ENCODE results near the gene CBX8. TPM values are rescaled to one million over a fixed set of nuclear protein-coding genes. Genes with fewer than 3 reads are reported as not detected.

The CBX8 gene
- polyA plus RNA-seq, 2 of the 4 experiments (the other 2 are of a cell fraction), result 1.5 to 13.1 TPM

DNA sequence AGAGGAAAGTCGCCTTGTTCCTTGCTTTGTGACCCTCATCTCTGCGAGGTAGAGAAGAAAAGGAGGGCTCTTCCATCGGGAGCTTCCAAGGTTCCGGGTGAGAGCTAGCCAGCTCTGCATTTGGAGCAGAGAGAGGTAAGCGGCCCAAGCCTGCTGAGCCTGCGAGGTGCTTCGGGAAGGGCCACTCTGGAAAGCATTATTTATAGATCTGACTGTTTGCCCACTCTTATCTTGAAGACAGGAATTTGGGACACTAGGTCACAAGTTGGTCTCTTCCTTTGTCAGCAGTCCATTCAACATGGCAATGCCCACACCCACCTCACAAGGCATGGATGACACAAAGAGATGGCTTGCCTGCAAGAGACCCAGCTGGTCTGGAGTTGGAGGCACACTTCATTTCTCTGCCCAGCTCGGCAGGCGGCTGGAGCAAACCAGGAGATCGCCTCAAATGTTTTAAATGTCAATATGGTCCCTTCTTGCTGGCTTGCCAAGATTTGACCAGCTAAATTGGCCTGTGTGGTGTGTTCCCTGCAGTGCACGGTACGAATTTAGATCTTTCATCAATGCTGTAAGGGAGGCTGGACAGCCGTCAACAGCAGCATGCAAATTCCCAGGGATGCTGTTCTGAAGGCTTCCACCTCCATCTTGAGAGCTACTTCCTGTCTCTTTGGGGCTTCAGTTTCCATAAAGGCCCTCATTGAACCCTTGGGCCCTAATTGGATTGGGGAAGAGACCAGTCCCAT is 22.8 kb upstream of the CBX8 start:
- Histone ChIP-seq H3K4me3 (no peak overlapping the region), H3K4me1 (no peaks in the 10 kb centered on the region), H3K9me3 (no peaks in the 10 kb centered on the region), H3K4me2 (no peak overlapping the region), H3K27ac (no peak overlapping the region)
- DNase-seq (ENCODE audit: low read depth in 1 of 2, low spot score in 1 of 2) (no peak), FAIRE-seq (no peak), ATAC-seq (no peak)
- POLR2A ChIA-PET, result interaction anchor here (1.1 to 1.9 kb wide), 2 partner anchors 19 to 23 kb away, joined by 4 to 9 read pairs; partner anchors contain the start of genes CBX4 and CBX8
- 89% methylated on average over 13 of the region's 13 CpGs for WGBS (ENCODE audit: missing lambda C conversion rate)
- no peak for TF ChIP-seq EHF (CRISPR knock-in tag; IDR thresholded peaks at IDR 0.05)
- TF ChIP-seq NFE2L2 (conservative IDR thresholded peaks at IDR 0.05; ENCODE audit: low read length), result no peak
- no peak for TF ChIP-seq POLR2A (IDR thresholded peaks at IDR 0.05; ENCODE audit: low read length)
- no peak for TF ChIP-seq HEYL (CRISPR knock-in tag; IDR thresholded peaks at IDR 0.05)
- TF ChIP-seq, protein P1, sequence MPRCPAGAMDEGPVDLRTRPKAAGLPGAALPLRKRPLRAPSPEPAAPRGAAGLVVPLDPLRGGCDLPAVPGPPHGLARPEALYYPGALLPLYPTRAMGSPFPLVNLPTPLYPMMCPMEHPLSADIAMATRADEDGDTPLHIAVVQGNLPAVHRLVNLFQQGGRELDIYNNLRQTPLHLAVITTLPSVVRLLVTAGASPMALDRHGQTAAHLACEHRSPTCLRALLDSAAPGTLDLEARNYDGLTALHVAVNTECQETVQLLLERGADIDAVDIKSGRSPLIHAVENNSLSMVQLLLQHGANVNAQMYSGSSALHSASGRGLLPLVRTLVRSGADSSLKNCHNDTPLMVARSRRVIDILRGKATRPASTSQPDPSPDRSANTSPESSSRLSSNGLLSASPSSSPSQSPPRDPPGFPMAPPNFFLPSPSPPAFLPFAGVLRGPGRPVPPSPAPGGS (IDR thresholded peaks at IDR 0.05), result no peak
- TF ChIP-seq TP53 (CRISPR knock-in tag; IDR thresholded peaks at IDR 0.05), result no peak
- TF ChIP-seq CBX2 (IDR thresholded peaks at IDR 0.05; ENCODE audit: borderline replicate concordance, low read depth), result no peak
- TF ChIP-seq HDAC2 (IDR thresholded peaks at IDR 0.05), result no peak
- TF ChIP-seq, protein P2, sequence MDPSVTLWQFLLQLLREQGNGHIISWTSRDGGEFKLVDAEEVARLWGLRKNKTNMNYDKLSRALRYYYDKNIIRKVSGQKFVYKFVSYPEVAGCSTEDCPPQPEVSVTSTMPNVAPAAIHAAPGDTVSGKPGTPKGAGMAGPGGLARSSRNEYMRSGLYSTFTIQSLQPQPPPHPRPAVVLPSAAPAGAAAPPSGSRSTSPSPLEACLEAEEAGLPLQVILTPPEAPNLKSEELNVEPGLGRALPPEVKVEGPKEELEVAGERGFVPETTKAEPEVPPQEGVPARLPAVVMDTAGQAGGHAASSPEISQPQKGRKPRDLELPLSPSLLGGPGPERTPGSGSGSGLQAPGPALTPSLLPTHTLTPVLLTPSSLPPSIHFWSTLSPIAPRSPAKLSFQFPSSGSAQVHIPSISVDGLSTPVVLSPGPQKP (IDR thresholded peaks at IDR 0.05; ENCODE audit: low read depth, low read length), result no peak
- TF ChIP-seq JUNB (IDR thresholded peaks at IDR 0.05), result no peak
- no peak for TF ChIP-seq TFCP2L1 (CRISPR knock-in tag; IDR thresholded peaks at IDR 0.05)
- CTCF ChIA-PET, result interaction anchor here (1.6 to 39.8 kb wide), 4 partner anchors 1 to 74 kb away, joined by 4 to 1281 read pairs (median 668); partner anchors contain the start of genes CBX4 and CBX8

DNA sequence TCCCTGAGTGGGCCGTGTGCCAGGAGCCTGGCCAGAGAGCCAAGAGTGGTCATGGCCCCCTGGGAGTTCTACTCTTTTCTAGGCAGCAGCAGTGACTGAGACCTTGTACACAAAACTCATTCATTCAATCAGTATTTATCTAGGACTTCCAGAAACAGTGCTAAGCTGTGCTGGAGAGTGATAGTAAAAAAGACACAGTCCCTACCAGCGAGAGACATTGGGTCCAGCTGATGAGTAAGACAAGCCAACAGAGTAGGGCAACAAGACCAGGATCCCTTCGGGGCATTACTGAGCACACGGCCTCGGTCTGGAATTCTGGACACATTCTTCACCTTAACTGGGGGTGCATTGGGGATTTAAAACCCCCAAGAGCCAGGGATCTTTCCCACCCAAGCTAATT is 22.2 kb upstream of the CBX8 start:
- no peak for DNase-seq (ENCODE audit: low read depth in 1 of 2, low spot score in 1 of 2)
- no peak for ATAC-seq
- no peak for TF ChIP-seq HOXB13 (CRISPR knock-in tag; IDR thresholded peaks at IDR 0.05; ENCODE audit: low read depth)
- TF ChIP-seq POLR2A (IDR thresholded peaks at IDR 0.05; ENCODE audit: low read length), result no peak
- no peak for TF ChIP-seq FOSL2 (IDR thresholded peaks at IDR 0.05)
- TF ChIP-seq FOSL2 (CRISPR knock-in tag; IDR thresholded peaks at IDR 0.05), result no peak
- TF ChIP-seq, protein P3, sequence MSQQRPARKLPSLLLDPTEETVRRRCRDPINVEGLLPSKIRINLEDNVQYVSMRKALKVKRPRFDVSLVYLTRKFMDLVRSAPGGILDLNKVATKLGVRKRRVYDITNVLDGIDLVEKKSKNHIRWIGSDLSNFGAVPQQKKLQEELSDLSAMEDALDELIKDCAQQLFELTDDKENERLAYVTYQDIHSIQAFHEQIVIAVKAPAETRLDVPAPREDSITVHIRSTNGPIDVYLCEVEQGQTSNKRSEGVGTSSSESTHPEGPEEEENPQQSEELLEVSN (IDR thresholded peaks at IDR 0.05; ENCODE audit: borderline replicate concordance, low read depth), result no peak
- no peak for TF ChIP-seq ZFP36 (IDR thresholded peaks at IDR 0.05; ENCODE audit: borderline replicate concordance, partially characterized antibody)
- no peak for TF ChIP-seq KDM1A (IDR thresholded peaks at IDR 0.05; ENCODE audit: low read depth)
- TF ChIP-seq EHMT2 (IDR thresholded peaks at IDR 0.05; ENCODE audit: low read depth), result no peak
- no peak for TF ChIP-seq ZNF302 (CRISPR knock-in tag; IDR thresholded peaks at IDR 0.05)
- TF ChIP-seq CHD2 (IDR thresholded peaks at IDR 0.05; ENCODE audit: low read length, partially characterized antibody), result no peak
- no peak for TF ChIP-seq ZC3H11A (IDR thresholded peaks at IDR 0.05)
- no peak for TF ChIP-seq CEBPB (IDR thresholded peaks at IDR 0.05)
- Histone ChIP-seq H3K4me2 (no peak overlapping the region), H3K27ac (no peak overlapping the region), H3K9me3 (no peaks in the 10 kb centered on the region), H3K4me1 (peaks cover under 1% of the 10 kb centered on the region; the same call in 2 of the 3 replicates), H3K4me3 (no peak overlapping the region)
- CTCF ChIA-PET, result interaction anchor here (0.7 to 39.8 kb wide), 6 partner anchors 1 to 103 kb away, joined by 3 to 1281 read pairs (median 30); partner anchors contain the start of genes CBX4 and CBX8
- 55% methylated on average over 5 of the region's 5 CpGs for WGBS (ENCODE audit: missing lambda C conversion rate)
- POLR2A ChIA-PET, result interaction anchor here (1.1 to 2.4 kb wide), 3 partner anchors 20 to 22 kb away, joined by 4 to 12 read pairs (median 9); partner anchors contain the start of genes CBX4 and CBX8
- FAIRE-seq, result no peak
